Dedifferentiated amniotic fluid mesenchymal stem cell (primary cell): ENCODE measurements around the gene ABLIM3.

Source experiments
- DNase-seq: peaks from one replicate; pipeline ENCODE4 v3.0.0-alpha.2; 2016; ENCODE audit errors: extremely low spot score

ABLIM3 gene

GRCh38 chr5:149309354-149309753 lies 168.1 kb downstream of the ABLIM3 start:
- no peak for DNase-seq
